Coronary artery (tissue), 2 donors: ENCODE results near the gene LRRN1.

Experiments used
- DNase-seq: peaks from one replicate; pipeline ENCODE4 v3.0.0-alpha.2; 2017; ENCODE audit warnings: low spot score
- H3K27ac ChIP-seq, 2 donors: fragments of 200-600 bp; sonication (generic); one replicate each; pipeline ENCODE4 v1.5.1; 2016 to 2019
- H3K4me3 ChIP-seq: fragments of 200-600 bp; sonication (generic); 2 replicates; pipeline ENCODE4 v1.5.1; 2016; ENCODE audit warnings: mild to moderate bottlenecking, moderate library complexity
- CTCF ChIP-seq: fragments of 200-600 bp; sonication (generic); IDR thresholded peaks from one replicate; pipeline ENCODE4 v1.5.1; 2019; ENCODE audit warnings: antibody characterized with exemption

LRRN1 gene

GRCh38 chr3:3792391-3792790, 6.8 kb upstream of the LRRN1 start:
- H3K27ac ChIP-seq: no peak overlapping the region
- TF ChIP-seq CTCF: no peak
- no peak overlapping the region for H3K4me3 ChIP-seq
- DNase-seq: no peak

GRCh38 chr3:3798631-3799113, 559 bp upstream of the LRRN1 start:
- DNase-seq: no peak
- no peak for TF ChIP-seq CTCF
- peak overlapping the region; percentile 80 for H3K4me3 ChIP-seq
- peak overlapping the region in 1 of 2 donors; percentile 3 for H3K27ac ChIP-seq

GRCh38 chr3:3800080-3800455, 837 bp downstream of the LRRN1 start:
- no peak overlapping the region for H3K27ac ChIP-seq
- TF ChIP-seq CTCF: no peak
- DNase-seq: no peak
- peak overlapping the region; percentile 80 for H3K4me3 ChIP-seq

GRCh38 chr3:3800685-3801493, 1.7 kb downstream of the LRRN1 start:
- H3K27ac ChIP-seq: no peak overlapping the region
- H3K4me3 ChIP-seq: peak overlapping the region; percentile 80
- TF ChIP-seq CTCF: no peak
- no peak for DNase-seq

GRCh38 chr3:3801494-3801841, 2.2 kb downstream of the LRRN1 start:
- no peak for TF ChIP-seq CTCF
- Histone ChIP-seq H3K27ac (no peak overlapping the region), H3K4me3 (peak overlapping the region; percentile 80)
- DNase-seq: no peak

GRCh38 chr3:3802046-3802445, 2.8 kb downstream of the LRRN1 start:
- no peak for TF ChIP-seq CTCF
- H3K4me3 ChIP-seq: no peak overlapping the region
- no peak for DNase-seq

GRCh38 chr3:3804560-3804959, 5.3 kb downstream of the LRRN1 start:
- H3K27ac ChIP-seq: no peak overlapping the region
- no peak for TF ChIP-seq CTCF
- no peak overlapping the region for H3K4me3 ChIP-seq
- DNase-seq: no peak

More at GRCh38 chr3:3802046-3802445, 2.8 kb downstream of the LRRN1 start:
- no peak overlapping the region for H3K27ac ChIP-seq
